ENCODE measurements around the gene NDST3.

NDST3 gene

GRCh38 chr4:118277243-118277642 is 243.0 kb downstream of the NDST3 start:
- no peak for DNase-seq (ENCODE audit: low read depth)
- no peak for TF ChIP-seq CTCF (conservative IDR thresholded peaks at IDR 0.05; ENCODE audit: control insufficient read depth, insufficient read depth, low read depth, low read length)
- H3K4me3 ChIP-seq (ENCODE audit: control insufficient read depth, low read depth, low read length), result no peak overlapping the region

- peak overlapping the region; percentile 82 for H3K4me3 ChIP-seq (ENCODE audit: control insufficient read depth, low read depth, low read length)
- peak; percentile 87 for DNase-seq (ENCODE audit: low read depth)
- no peak for TF ChIP-seq CTCF (conservative IDR thresholded peaks at IDR 0.05; ENCODE audit: control insufficient read depth, insufficient read depth, low read depth, low read length)
Observed at GRCh38 chr4:118278473-118279274, 244.4 kb downstream of the NDST3 start.

- H3K4me3 ChIP-seq (ENCODE audit: control insufficient read depth, low read depth, low read length), result peak overlapping the region; percentile 82
- no peak for TF ChIP-seq CTCF (conservative IDR thresholded peaks at IDR 0.05; ENCODE audit: control insufficient read depth, insufficient read depth, low read depth, low read length)
- DNase-seq (ENCODE audit: low read depth), result no peak
Observed at GRCh38 chr4:118279328-118279727, 245.0 kb downstream of the NDST3 start.

GRCh38 chr4:118279920-118280432 is 245.7 kb downstream of the NDST3 start:
- peak; percentile 15 for DNase-seq (ENCODE audit: low read depth)
- H3K4me3 ChIP-seq (ENCODE audit: control insufficient read depth, low read depth, low read length), result peak overlapping the region; percentile 82
- no peak for TF ChIP-seq CTCF (conservative IDR thresholded peaks at IDR 0.05; ENCODE audit: control insufficient read depth, insufficient read depth, low read depth, low read length)

GRCh38 chr4:118280501-118281218 is 246.4 kb downstream of the NDST3 start:
- peak overlapping the region; percentile 82 for H3K4me3 ChIP-seq (ENCODE audit: control insufficient read depth, low read depth, low read length)
- DNase-seq (ENCODE audit: low read depth), result peak; percentile 81
- peak; percentile 59 for TF ChIP-seq CTCF (conservative IDR thresholded peaks at IDR 0.05; ENCODE audit: control insufficient read depth, insufficient read depth, low read depth, low read length)

- no peak for TF ChIP-seq CTCF (conservative IDR thresholded peaks at IDR 0.05; ENCODE audit: control insufficient read depth, insufficient read depth, low read depth, low read length)
- H3K4me3 ChIP-seq (ENCODE audit: control insufficient read depth, low read depth, low read length), result no peak overlapping the region
- DNase-seq (ENCODE audit: low read depth), result peak; percentile 63
Observed at GRCh38 chr4:118281611-118282442, 247.5 kb downstream of the NDST3 start.

Data from fibroblast of mammary gland (primary cell).